Neural progenitor cell (in vitro differentiated cells): ENCODE measurements around the gene AMN. TPM values are rescaled to one million over a fixed set of nuclear protein-coding genes. Genes with fewer than 3 reads are reported as not detected.

Source experiments
- DNase-seq: peaks from one replicate; pipeline ENCODE4 v3.0.0-alpha.2; 2016; ENCODE audit warnings: low spot score
- H2AFZ ChIP-seq: fragments of 200-600 bp; sonication (generic); replicated peaks from 2 replicates; pipeline ENCODE4 v1.6.1; 2016; ENCODE audit warnings: antibody characterized with exemption
- H3F3A ChIP-seq: fragments of 200-600 bp; sonication (generic); 2 replicates; pipeline ENCODE4 v1.6.1; 2016; ENCODE audit warnings: antibody characterized with exemption, low read depth
- H3K27ac ChIP-seq: fragments of 200-600 bp; sonication (generic); 2 replicates; pipeline ENCODE4 v1.5.1; 2016; ENCODE audit warnings: mild to moderate bottlenecking
- H3K27me3 ChIP-seq: fragments of 200-600 bp; sonication (generic); 2 replicates; pipeline ENCODE4 v1.6.1; 2016; ENCODE audit warnings: mild to moderate bottlenecking, moderate library complexity
- H3K36me3 ChIP-seq: fragments of 200-600 bp; sonication (generic); 2 replicates; pipeline ENCODE4 v1.5.1; 2016
- H3K4me1 ChIP-seq: fragments of 200-600 bp; sonication (generic); 2 replicates; pipeline ENCODE4 v1.6.1; 2016; ENCODE audit warnings: mixed run types
- H3K4me2 ChIP-seq: fragments of 200-600 bp; sonication (generic); 2 replicates; pipeline ENCODE4 v1.6.1; 2016
- H3K4me3 ChIP-seq: fragments of 200-600 bp; sonication (generic); 2 replicates; pipeline ENCODE4 v1.5.1; 2016
- H3K79me2 ChIP-seq: fragments of 200-600 bp; sonication (generic); 2 replicates; pipeline ENCODE4 v1.6.1; 2016; ENCODE audit warnings: low read depth
- H3K9ac ChIP-seq: fragments of 200-600 bp; sonication (generic); 2 replicates; pipeline ENCODE4 v1.6.1; 2016
- H3K9me3 ChIP-seq: fragments of 200-600 bp; sonication (generic); 2 replicates; pipeline ENCODE4 v1.5.1; 2016; ENCODE audit warnings: low read depth
- H4K20me1 ChIP-seq: fragments of 200-600 bp; sonication (generic); 2 replicates; pipeline ENCODE4 v1.6.1; 2016; ENCODE audit warnings: low read depth
- H3K27ac Mint-ChIP-seq: 3 replicates; pipeline ENCODE4 v1.8.0; 2021; ENCODE audit warnings: mixed read lengths
- H3K27me3 Mint-ChIP-seq: 2 replicates; pipeline ENCODE4 v1.8.0; 2022; ENCODE audit warnings: low read depth, mild to moderate bottlenecking, inconsistent platforms, moderate library complexity, mixed read lengths; ENCODE audit not compliant: insufficient read depth
- H3K36me3 Mint-ChIP-seq: 3 replicates; pipeline ENCODE4 v1.8.0; 2021; ENCODE audit warnings: mixed read lengths
- H3K4me1 Mint-ChIP-seq: 3 replicates; pipeline ENCODE4 v1.8.0; 2021; ENCODE audit warnings: mixed read lengths
- H3K4me3 Mint-ChIP-seq: 3 replicates; pipeline ENCODE4 v1.8.0; 2021; ENCODE audit warnings: mild to moderate bottlenecking, moderate library complexity, mixed read lengths
- H3K9me3 Mint-ChIP-seq: 3 replicates; pipeline ENCODE4 v1.8.0; 2020; ENCODE audit warnings: mixed read lengths
- CTCF ChIP-seq: fragments of 200-600 bp; sonication (generic); IDR thresholded peaks from 2 replicates; pipeline ENCODE4 v1.5.1; 2017; ENCODE audit warnings: antibody characterized with exemption, mild to moderate bottlenecking
- EZH2 ChIP-seq: fragments of 200-600 bp; sonication (generic); IDR thresholded peaks from 2 replicates; pipeline ENCODE4 v1.6.1; 2017; ENCODE audit warnings: antibody characterized with exemption, mild to moderate bottlenecking, moderate library complexity
- EZH2phosphoT487 ChIP-seq: fragments of 200-600 bp; sonication (generic); IDR thresholded peaks from 2 replicates; pipeline ENCODE4 v1.6.1; 2017; ENCODE audit warnings: antibody characterized with exemption
- total RNA-seq: library from RNA; depleted of rRNA; stranded (reverse); fragments of >200 nt; gene quantifications from 2 replicates; pipeline ENCODE4 v1.2.3, GENCODE V29; 2015; ENCODE audit warnings: low replicate concordance

Gene AMN
- total RNA-seq, 1 donor from 2014 or later, result not detected

DNA sequence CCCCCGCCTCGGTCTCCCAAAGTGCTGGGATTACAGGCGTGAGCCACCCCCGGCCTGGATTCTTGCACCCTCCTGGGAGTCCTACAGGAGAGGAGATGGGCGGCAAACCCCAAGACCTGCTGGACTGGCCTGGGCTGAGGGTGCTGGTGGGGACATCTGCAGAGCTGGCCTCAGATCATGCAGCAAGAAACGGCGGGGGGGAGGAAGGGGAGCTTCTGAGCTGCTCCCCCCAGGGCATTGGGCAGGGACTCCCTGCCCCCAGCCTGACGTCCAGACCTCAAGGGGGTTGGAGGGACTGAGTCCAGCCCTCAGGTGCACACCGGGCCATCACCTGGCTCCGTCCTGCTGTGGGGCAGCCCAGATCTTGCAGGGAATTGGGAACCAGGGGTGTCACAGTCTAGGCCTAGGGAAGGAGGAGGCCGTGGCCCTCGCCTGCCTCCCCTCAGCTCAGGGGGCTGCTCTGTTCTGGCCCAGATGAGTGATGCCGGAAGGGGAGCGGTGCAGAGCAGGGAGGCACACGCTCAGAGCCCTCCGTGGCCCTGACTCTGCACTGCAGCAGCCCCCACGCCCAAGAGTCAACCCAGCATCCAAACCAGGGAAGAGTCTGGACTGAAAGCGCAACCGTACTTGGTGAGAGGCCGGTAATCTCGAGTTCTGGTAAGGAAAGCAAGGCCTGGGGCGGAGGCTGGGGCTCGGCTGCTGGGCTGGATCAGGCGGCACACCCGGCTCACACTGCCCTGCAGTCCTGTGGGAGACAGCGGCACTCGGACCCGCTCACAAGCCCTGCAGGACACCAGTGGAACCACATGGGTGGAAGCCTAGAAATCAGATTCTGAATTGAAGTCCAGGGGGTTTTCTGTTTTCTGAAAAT is 8.9 kb upstream of the AMN start:
- Histone ChIP-seq H3K36me3 (no peaks in the 10 kb centered on the region), H3K4me1 (no peaks in the 10 kb centered on the region), H3K4me3 (no peak overlapping the region), H3K9ac (no peak overlapping the region), H4K20me1 (no peaks in the 10 kb centered on the region), H3K27me3 (no peaks in the 10 kb centered on the region), H3K4me2 (no peak overlapping the region), H2AFZ (no peak overlapping the region), H3K9me3 (no peaks in the 10 kb centered on the region), H3K79me2 (no peaks in the 10 kb centered on the region), H3K27ac (no peak overlapping the region), H3F3A (no peaks in the 10 kb centered on the region)
- DNase-seq, result no peak
- peaks cover 8% of the 10 kb centered on the region for H3K27me3 Mint-ChIP-seq
- H3K27ac Mint-ChIP-seq, result no peak overlapping the region
- H3K4me3 Mint-ChIP-seq, result no peak overlapping the region
- H3K9me3 Mint-ChIP-seq, result no peaks in the 10 kb centered on the region
- H3K4me1 Mint-ChIP-seq, result peaks cover 6% of the 10 kb centered on the region
- TF ChIP-seq EZH2phosphoT487 (no peak), EZH2 (no peak), CTCF (no peak)
- H3K36me3 Mint-ChIP-seq, result no peaks in the 10 kb centered on the region

DNA sequence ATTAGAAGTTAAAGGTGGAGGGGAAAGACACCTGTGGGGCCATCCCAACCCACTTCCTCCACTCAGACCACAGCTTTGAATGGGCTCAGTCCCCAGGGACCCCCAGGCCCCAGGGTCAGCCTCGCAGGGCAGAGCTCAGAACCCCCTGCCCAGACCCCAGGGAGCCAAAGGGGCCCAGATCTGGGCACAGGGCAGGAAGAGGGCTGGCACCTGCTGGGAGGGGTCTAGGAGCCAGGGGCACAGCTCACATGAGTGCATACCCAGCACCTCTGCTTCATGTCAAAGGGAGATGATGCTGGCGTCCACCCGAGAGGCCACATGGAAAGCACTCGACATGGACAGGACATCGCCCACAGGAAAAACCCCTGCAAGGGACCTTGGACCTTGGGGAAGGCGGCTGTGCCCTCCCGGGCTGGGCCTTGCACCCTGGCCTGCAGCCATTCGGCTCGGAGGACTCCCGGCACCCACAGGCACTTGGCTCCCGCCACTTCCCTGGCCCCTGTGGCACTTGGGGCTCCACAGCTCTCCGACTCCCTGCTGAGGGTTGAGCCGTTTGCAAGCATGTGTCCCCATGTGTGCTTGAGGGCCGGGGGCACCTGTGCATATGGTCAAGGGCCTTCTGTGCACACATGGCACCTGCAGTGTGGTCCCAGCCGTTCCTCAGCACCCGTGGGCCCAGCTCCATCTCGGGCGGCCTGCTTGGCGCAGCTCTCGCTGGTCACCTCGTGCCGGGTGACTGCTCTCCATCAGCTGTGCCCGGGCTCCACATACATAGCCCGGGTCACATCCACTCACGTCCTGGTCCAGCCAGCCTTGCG is 7.8 kb upstream of the AMN start:
- H3K9me3 ChIP-seq, result no peaks in the 10 kb centered on the region
- Mint-ChIP-seq H3K36me3 (no peaks in the 10 kb centered on the region), H3K27ac (no peak overlapping the region), H3K4me3 (no peak overlapping the region), H3K9me3 (no peaks in the 10 kb centered on the region), H3K4me1 (peaks cover 6% of the 10 kb centered on the region), H3K27me3 (peaks cover 6% of the 10 kb centered on the region)
- no peak overlapping the region for H3K4me2 ChIP-seq
- H3K79me2 ChIP-seq, result no peaks in the 10 kb centered on the region
- H3F3A ChIP-seq, result no peaks in the 10 kb centered on the region
- no peak for DNase-seq
- no peaks in the 10 kb centered on the region for H4K20me1 ChIP-seq
- no peaks in the 10 kb centered on the region for H3K4me1 ChIP-seq
- no peaks in the 10 kb centered on the region for H3K36me3 ChIP-seq
- TF ChIP-seq EZH2 (no peak), EZH2phosphoT487 (no peak), CTCF (no peak)
- no peak overlapping the region for H3K27ac ChIP-seq
- H3K4me3 ChIP-seq, result no peak overlapping the region
- no peak overlapping the region for H3K9ac ChIP-seq
- H2AFZ ChIP-seq, result no peak overlapping the region
- H3K27me3 ChIP-seq, result no peaks in the 10 kb centered on the region

GRCh38 chr14:102915292-102916110 is 7.0 kb upstream of the AMN start:
- no peaks in the 10 kb centered on the region for H3K36me3 Mint-ChIP-seq

More at GRCh38 chr14:102915292-102916110, 7.0 kb upstream of the AMN start:
- Histone ChIP-seq H3K36me3 (no peaks in the 10 kb centered on the region), H4K20me1 (no peaks in the 10 kb centered on the region), H3K4me2 (no peak overlapping the region), H3K27ac (no peak overlapping the region), H3K9me3 (no peaks in the 10 kb centered on the region), H3F3A (no peaks in the 10 kb centered on the region), H3K79me2 (no peaks in the 10 kb centered on the region), H3K9ac (no peak overlapping the region), H2AFZ (no peak overlapping the region), H3K4me1 (no peaks in the 10 kb centered on the region), H3K4me3 (no peak overlapping the region), H3K27me3 (peaks cover 3% of the 10 kb centered on the region)
- Mint-ChIP-seq H3K27ac (no peak overlapping the region), H3K27me3 (peaks cover 6% of the 10 kb centered on the region), H3K4me1 (peaks cover 6% of the 10 kb centered on the region), H3K9me3 (no peaks in the 10 kb centered on the region), H3K4me3 (no peak overlapping the region)
- DNase-seq, result no peak
- TF ChIP-seq CTCF (no peak), EZH2 (no peak), EZH2phosphoT487 (no peak)
